Suprapubic skin (tissue), 4 donors: ENCODE data around the gene PRICKLE3. TPM values are rescaled to one million over a fixed set of nuclear protein-coding genes. Genes with fewer than 3 reads are reported as not detected.
"Not testable (repeated sequence)": the region's sequence is repeated elsewhere in the genome, so short reads cannot be mapped to it uniquely, and the experiment has no call there.

Source experiments
- DNase-seq, 2 donors: peaks; one replicate each; pipeline ENCODE4 v3.0.0-alpha.2; 2019; ENCODE audit warnings: low spot score in 2 of 2
- H3K27ac ChIP-seq: fragments of 200-600 bp; sonication (generic); one replicate; pipeline ENCODE4 v1.5.1; 2019
- H3K27me3 ChIP-seq: fragments of 200-600 bp; sonication (generic); one replicate; pipeline ENCODE4 v1.5.1; 2019
- H3K36me3 ChIP-seq: fragments of 200-600 bp; sonication (generic); one replicate; pipeline ENCODE4 v1.5.1; 2019
- H3K4me1 ChIP-seq: fragments of 200-600 bp; sonication (generic); one replicate; pipeline ENCODE4 v1.5.1; 2019
- H3K4me3 ChIP-seq: fragments of 200-600 bp; sonication (generic); one replicate; pipeline ENCODE4 v1.5.1; 2019; ENCODE audit warnings: mild to moderate bottlenecking
- H3K9me3 ChIP-seq: fragments of 200-600 bp; sonication (generic); one replicate; pipeline ENCODE4 v1.5.1; 2019
- EP300 ChIP-seq: sonication (generic); formaldehyde crosslinking; IDR thresholded peaks from one replicate; pipeline ENCODE4 v1.6.1; 2017; ENCODE audit warnings: antibody characterized with exemption
- POLR2A ChIP-seq, 2 donors: fragments of 450-650 bp; IDR thresholded peaks; one replicate each; pipeline ENCODE4 v1.6.1; 2017; ENCODE audit warnings: antibody characterized with exemption in 2 of 2, mild to moderate bottlenecking in 2 of 2, moderate library complexity in 2 of 2
- POLR2AphosphoS5 ChIP-seq, 3 donors: sonication (generic); formaldehyde crosslinking; IDR thresholded peaks; one replicate each; pipeline ENCODE4 v1.6.1; 2017; ENCODE audit warnings: antibody characterized with exemption in 3 of 3
- WGBS: methylation state at CpG from one replicate; pipeline ENCODE4 v1.1.5; 2018; 5-methylcytosine and 5-hydroxymethylcytosine counted together
- total RNA-seq, 4 donors: library from RNA; depleted of rRNA; stranded (reverse); fragments of >200 nt; gene quantifications; one replicate each; pipeline ENCODE4 v1.1.0, GENCODE V29; 2016
- TF ChIP-seq, protein P1 (sequence below), 2 donors: fragments of 200-600 bp in 1 of 2; fragments of 450-650 bp in 1 of 2; sonication (generic) in 1 of 2; IDR thresholded peaks; one replicate each; pipeline ENCODE4 v1.5.1; 2016 to 2019; ENCODE audit warnings: antibody characterized with exemption in 2 of 2, mild to moderate bottlenecking in 1 of 2, moderate library complexity in 1 of 2

PRICKLE3 gene
- total RNA-seq, 4 donors from 2014 or later = 20.8 to 47.9 (median 31.1) TPM

- peak; percentile 90 to 92 for DNase-seq
- Histone ChIP-seq H3K27me3 (no peaks in the 10 kb centered on the region), H3K36me3 (no peaks in the 10 kb centered on the region), H3K27ac (peak overlapping the region; percentile 94), H3K9me3 (no peaks in the 10 kb centered on the region), H3K4me3 (peak overlapping the region; percentile 52), H3K4me1 (no peaks in the 10 kb centered on the region)
- WGBS = 37% methylated on average over 59 of the region's 65 CpGs
- TF ChIP-seq POLR2AphosphoS5 (IDR thresholded peaks at IDR 0.05) = no peak
- TF ChIP-seq, protein P1, sequence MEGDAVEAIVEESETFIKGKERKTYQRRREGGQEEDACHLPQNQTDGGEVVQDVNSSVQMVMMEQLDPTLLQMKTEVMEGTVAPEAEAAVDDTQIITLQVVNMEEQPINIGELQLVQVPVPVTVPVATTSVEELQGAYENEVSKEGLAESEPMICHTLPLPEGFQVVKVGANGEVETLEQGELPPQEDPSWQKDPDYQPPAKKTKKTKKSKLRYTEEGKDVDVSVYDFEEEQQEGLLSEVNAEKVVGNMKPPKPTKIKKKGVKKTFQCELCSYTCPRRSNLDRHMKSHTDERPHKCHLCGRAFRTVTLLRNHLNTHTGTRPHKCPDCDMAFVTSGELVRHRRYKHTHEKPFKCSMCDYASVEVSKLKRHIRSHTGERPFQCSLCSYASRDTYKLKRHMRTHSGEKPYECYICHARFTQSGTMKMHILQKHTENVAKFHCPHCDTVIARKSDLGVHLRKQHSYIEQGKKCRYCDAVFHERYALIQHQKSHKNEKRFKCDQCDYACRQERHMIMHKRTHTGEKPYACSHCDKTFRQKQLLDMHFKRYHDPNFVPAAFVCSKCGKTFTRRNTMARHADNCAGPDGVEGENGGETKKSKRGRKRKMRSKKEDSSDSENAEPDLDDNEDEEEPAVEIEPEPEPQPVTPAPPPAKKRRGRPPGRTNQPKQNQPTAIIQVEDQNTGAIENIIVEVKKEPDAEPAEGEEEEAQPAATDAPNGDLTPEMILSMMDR (IDR thresholded peaks at IDR 0.05) = peak; percentile 24 to 80
- TF ChIP-seq EP300 = no peak
- TF ChIP-seq POLR2A (IDR thresholded peaks at IDR 0.05) = peak in 1 of 2 donors; percentile 25
Observed at GRCh38 chrX:49155900-49156837, 30.0 kb downstream of the PRICKLE3 start.

GRCh38 chrX:49155243-49155899 is 30.8 kb downstream of the PRICKLE3 start:
- DNase-seq = no peak

GRCh38 chrX:49153467-49153866 is 32.7 kb downstream of the PRICKLE3 start:
- Histone ChIP-seq H3K9me3 (no peaks in the 10 kb centered on the region), H3K36me3 (no peaks in the 10 kb centered on the region), H3K4me3 (no peak overlapping the region), H3K4me1 (no peaks in the 10 kb centered on the region), H3K27ac (no peak overlapping the region), H3K27me3 (no peaks in the 10 kb centered on the region)
- 83% methylated on average over 1 of the region's 1 CpG for WGBS
- TF ChIP-seq EP300 (no peak), POLR2AphosphoS5 (IDR thresholded peaks at IDR 0.05) (no peak), POLR2A (IDR thresholded peaks at IDR 0.05) (no peak)
- TF ChIP-seq, protein P1 (IDR thresholded peaks at IDR 0.05) = no peak
- DNase-seq = no peak

More at GRCh38 chrX:49155243-49155899, 30.8 kb downstream of the PRICKLE3 start:
- Histone ChIP-seq H3K4me3 (peak overlapping the region; percentile 52), H3K4me1 (no peaks in the 10 kb centered on the region), H3K9me3 (no peaks in the 10 kb centered on the region), H3K27ac (peak overlapping the region; percentile 94), H3K36me3 (no peaks in the 10 kb centered on the region), H3K27me3 (no peaks in the 10 kb centered on the region)
- no peak for TF ChIP-seq POLR2AphosphoS5 (IDR thresholded peaks at IDR 0.05)
- no peak for TF ChIP-seq POLR2A (IDR thresholded peaks at IDR 0.05)
- no peak for TF ChIP-seq EP300
- TF ChIP-seq, protein P1 (IDR thresholded peaks at IDR 0.05) = no peak
- 46% methylated on average over 18 of the region's 18 CpGs for WGBS

- H3K4me3 ChIP-seq, H3K27ac ChIP-seq, H3K36me3 ChIP-seq, DNase-seq, H3K4me1 ChIP-seq, H3K27me3 ChIP-seq, H3K9me3 ChIP-seq: not testable (repeated sequence)
- 85% methylated on average over 11 of the region's 14 CpGs for WGBS
Observed at GRCh38 chrX:49149291-49149690, 36.9 kb downstream of the PRICKLE3 start.

- H3K27me3 ChIP-seq, H3K27ac ChIP-seq, H3K4me3 ChIP-seq, H3K36me3 ChIP-seq, H3K4me1 ChIP-seq, H3K9me3 ChIP-seq, DNase-seq: not testable (repeated sequence)
- 84% methylated on average over 21 of the region's 21 CpGs for WGBS
Observed at GRCh38 chrX:49148390-49149100, 37.6 kb downstream of the PRICKLE3 start.

- no peak for DNase-seq
- Histone ChIP-seq H3K4me3 (no peak overlapping the region), H3K27me3 (no peaks in the 10 kb centered on the region), H3K4me1 (no peaks in the 10 kb centered on the region), H3K36me3 (no peaks in the 10 kb centered on the region), H3K9me3 (no peaks in the 10 kb centered on the region), H3K27ac (no peak overlapping the region)
- WGBS = 87% methylated on average over 13 of the region's 13 CpGs
- TF ChIP-seq, protein P1 (IDR thresholded peaks at IDR 0.05) = no peak
- no peak for TF ChIP-seq POLR2A (IDR thresholded peaks at IDR 0.05)
- no peak for TF ChIP-seq POLR2AphosphoS5 (IDR thresholded peaks at IDR 0.05)
- no peak for TF ChIP-seq EP300
Observed at GRCh38 chrX:49147936-49148335, 38.2 kb downstream of the PRICKLE3 start.
